ENCODE results near the gene PTPRE.

The PTPRE gene

DNA sequence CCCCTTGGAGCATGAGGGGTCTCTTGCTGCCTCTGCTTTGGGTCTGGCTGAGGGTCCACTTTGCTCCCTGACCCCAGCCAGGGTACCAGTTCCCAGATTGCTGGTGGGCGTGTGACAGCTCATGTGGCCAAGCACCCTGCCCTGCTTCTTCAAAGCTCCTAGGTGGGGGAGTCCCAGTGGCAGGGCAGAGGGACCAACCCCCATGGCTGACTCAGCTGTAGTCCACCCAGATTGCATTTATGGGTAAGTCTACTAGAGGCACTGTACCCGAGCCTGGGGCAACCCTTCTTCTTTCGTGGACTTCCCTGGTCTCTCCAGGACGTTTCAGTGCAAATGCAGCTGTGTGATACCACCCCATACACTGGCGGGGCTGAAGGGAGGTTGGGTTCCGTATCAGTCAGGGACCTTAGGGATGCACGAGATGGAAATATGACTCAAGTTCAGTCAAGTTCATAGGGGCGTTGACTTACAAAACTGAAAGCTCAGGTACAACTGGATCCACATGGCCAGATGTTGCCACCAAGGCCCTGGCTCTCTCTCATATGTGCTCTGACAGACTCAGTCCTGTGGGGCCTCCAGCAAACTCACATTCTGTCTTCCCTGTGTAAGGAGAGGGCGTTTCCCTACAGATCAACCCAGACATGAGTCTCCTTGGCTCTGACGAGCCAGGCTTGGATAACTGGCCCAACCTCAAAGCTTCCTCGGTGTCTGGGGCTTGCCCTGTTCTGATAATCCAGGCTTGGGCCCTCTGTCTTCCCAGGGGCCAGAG is 13.6 kb downstream of the PTPRE start:
- Histone ChIP-seq H3K9ac (ENCODE audit: low read length) (no peak overlapping the region), H3K36me3 (ENCODE audit: control insufficient read depth, insufficient read depth, low read length, severe bottlenecking) (no peaks in the 10 kb centered on the region), H3K4me1 (ENCODE audit: control insufficient read depth, insufficient read depth, low read length) (peaks cover 5% of the 10 kb centered on the region), H3K9me3 (ENCODE audit: control insufficient read depth, low read length) (no peaks in the 10 kb centered on the region), H3K4me3 (ENCODE audit: low read length) (no peak overlapping the region), H3K27me3 (replicated peaks; ENCODE audit: control insufficient read depth, insufficient read depth, low read length) (no peaks in the 10 kb centered on the region)
- no peak for DNase-seq (ENCODE audit: low read depth)

DNA sequence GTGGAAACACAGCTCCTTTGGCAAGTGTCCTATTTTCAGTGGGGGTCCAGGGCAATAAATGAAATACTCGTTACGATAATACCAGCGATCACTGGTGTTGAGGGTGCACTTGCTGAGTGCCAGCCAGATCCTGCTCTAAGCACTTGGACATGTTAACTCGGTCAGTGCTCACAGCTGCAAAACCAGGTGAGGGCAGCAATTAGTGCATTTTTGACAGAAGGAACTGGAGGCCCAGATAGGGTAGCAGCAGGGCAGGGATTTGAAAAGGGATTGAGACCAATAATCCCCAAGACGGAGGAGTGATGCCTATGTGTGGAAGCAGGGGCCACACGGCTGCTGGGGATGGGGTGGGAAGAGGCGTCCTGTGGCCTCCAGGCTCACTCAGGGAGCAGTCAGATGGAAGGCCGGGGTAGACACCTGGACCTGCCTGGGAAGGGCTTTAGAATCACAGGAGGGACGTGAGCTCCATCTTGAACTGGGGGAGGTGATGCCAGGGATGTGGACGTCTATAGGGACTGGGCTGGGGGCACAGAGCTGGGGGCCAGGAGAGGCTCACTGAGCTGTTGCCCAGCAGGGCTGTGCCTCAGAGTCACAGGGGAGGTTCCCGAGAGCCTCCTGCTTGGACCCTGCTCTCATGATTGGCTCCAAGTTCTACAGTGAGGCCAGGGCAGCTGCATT is 14.3 kb downstream of the PTPRE start:
- peaks cover 5% of the 10 kb centered on the region for H3K4me1 ChIP-seq (ENCODE audit: control insufficient read depth, insufficient read depth, low read length)
- no peaks in the 10 kb centered on the region for H3K9me3 ChIP-seq (ENCODE audit: control insufficient read depth, low read length)
- no peaks in the 10 kb centered on the region for H3K36me3 ChIP-seq (ENCODE audit: control insufficient read depth, insufficient read depth, low read length, severe bottlenecking)
- no peak overlapping the region for H3K4me3 ChIP-seq (ENCODE audit: low read length)
- H3K27me3 ChIP-seq (replicated peaks; ENCODE audit: control insufficient read depth, insufficient read depth, low read length): no peaks in the 10 kb centered on the region
- no peak overlapping the region for H3K9ac ChIP-seq (ENCODE audit: low read length)
- DNase-seq (ENCODE audit: low read depth): no peak

DNA sequence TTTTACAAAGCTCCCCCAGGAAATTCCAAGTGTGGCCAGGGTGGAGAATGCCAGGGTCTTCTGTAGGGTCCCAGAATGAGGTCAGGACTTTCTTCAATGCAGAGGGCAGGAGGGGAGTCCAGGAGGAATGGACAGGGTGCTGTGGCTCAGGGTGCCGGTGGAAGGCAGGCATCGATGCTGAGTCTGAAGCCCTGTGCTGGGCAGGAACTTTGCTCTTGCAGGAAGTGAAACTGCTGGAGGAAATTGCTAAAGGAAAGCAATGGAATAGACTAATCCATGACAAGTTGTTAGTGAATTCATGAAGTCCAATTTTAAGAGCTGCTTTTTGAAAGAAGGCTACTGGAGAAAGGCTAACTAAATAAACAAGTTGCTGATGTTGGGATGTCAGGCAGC is 14.8 kb downstream of the PTPRE start:
- no peak for DNase-seq (ENCODE audit: low read depth)
- Histone ChIP-seq H3K4me3 (ENCODE audit: low read length) (no peak overlapping the region), H3K27me3 (replicated peaks; ENCODE audit: control insufficient read depth, insufficient read depth, low read length) (no peaks in the 10 kb centered on the region), H3K9me3 (ENCODE audit: control insufficient read depth, low read length) (no peaks in the 10 kb centered on the region), H3K4me1 (ENCODE audit: control insufficient read depth, insufficient read depth, low read length) (peaks cover 5% of the 10 kb centered on the region), H3K9ac (ENCODE audit: low read length) (no peak overlapping the region), H3K36me3 (ENCODE audit: control insufficient read depth, insufficient read depth, low read length, severe bottlenecking) (no peaks in the 10 kb centered on the region)

DNA sequence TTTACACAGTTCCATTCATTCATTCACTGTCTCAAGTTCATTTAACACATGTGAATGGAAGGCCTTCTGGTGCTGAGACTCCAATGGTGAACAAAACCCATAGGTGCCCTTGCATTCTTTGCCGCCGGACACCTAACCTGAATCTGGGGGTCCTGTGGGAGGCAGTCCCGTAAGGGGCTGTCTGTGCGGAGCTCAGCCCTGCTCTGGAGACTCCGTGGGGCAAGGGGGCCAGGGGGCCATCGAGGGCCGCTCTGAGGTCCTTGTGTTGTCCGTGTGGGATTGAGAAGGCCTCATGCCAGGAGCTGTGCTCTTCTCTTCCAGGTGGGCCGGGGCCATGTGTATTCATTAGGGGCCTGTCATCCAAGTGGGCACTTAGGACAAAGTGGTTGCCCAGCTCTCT is 15.3 kb downstream of the PTPRE start:
- Histone ChIP-seq H3K9me3 (ENCODE audit: control insufficient read depth, low read length) (no peaks in the 10 kb centered on the region), H3K36me3 (ENCODE audit: control insufficient read depth, insufficient read depth, low read length, severe bottlenecking) (no peaks in the 10 kb centered on the region), H3K4me3 (ENCODE audit: low read length) (no peak overlapping the region), H3K4me1 (ENCODE audit: control insufficient read depth, insufficient read depth, low read length) (peaks cover 5% of the 10 kb centered on the region), H3K27me3 (replicated peaks; ENCODE audit: control insufficient read depth, insufficient read depth, low read length) (no peaks in the 10 kb centered on the region), H3K9ac (ENCODE audit: low read length) (no peak overlapping the region)
- no peak for DNase-seq (ENCODE audit: low read depth)

DNA sequence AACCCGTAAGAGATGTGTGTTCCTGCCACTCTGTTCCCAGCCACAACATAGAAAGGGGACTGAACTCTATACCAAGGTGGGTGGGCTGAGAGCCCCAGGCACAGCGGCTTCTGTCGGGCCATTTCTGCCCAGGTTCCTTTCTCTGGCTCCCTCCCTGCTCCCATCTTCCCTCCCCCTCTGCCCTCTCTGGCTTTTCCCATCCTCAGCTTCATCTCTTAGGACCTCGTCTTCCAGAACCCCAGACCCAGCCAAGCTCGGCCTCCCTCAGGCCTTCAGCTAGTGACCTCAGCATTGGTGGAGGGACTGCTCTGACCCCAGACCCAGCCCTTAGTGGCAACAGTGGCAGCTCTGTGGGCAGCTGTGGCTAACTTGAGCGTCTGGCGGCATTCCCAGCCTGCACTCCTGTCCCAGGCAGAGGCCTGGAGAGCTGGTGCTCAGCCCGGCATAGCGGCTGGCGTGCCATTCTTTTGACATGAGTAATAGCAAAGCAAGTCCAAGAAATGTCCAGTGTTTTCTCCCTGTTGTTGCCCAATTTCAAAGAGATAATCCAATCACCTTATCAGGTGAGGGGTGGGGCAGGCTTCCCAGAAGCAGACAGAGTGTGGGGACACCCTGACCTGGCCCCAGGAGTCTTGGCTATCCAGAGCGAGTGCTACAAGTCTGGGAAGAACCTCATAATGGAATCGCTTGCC is 15.9 kb downstream of the PTPRE start:
- H3K4me1 ChIP-seq (ENCODE audit: control insufficient read depth, insufficient read depth, low read length): peaks cover 9% of the 10 kb centered on the region
- no peaks in the 10 kb centered on the region for H3K27me3 ChIP-seq (replicated peaks; ENCODE audit: control insufficient read depth, insufficient read depth, low read length)
- no peaks in the 10 kb centered on the region for H3K36me3 ChIP-seq (ENCODE audit: control insufficient read depth, insufficient read depth, low read length, severe bottlenecking)
- H3K9me3 ChIP-seq (ENCODE audit: control insufficient read depth, low read length): no peaks in the 10 kb centered on the region
- H3K9ac ChIP-seq (ENCODE audit: low read length): no peak overlapping the region
- no peak for DNase-seq (ENCODE audit: low read depth)
- no peak overlapping the region for H3K4me3 ChIP-seq (ENCODE audit: low read length)

DNA sequence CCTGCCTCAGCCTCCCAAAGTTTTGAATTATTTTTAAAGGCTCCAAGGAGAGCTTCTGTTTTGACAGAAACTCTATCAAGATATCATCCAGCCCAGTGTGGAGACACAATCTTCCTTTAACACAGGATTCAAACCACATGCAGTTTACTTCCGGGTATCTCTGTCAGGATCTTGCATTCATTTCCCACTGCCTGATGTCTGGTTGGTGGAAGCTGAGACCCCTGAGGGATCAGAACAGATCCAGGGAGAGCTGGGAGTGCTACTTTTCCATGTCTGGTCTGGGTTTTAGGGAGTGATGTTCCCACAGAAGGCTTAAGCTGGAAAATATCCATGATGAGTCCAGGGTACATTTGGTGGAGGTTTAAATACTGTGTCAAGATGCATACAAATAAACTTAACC is 16.7 kb downstream of the PTPRE start:
- Histone ChIP-seq H3K9ac (ENCODE audit: low read length) (no peak overlapping the region), H3K9me3 (ENCODE audit: control insufficient read depth, low read length) (no peaks in the 10 kb centered on the region), H3K4me1 (ENCODE audit: control insufficient read depth, insufficient read depth, low read length) (peaks cover 15% of the 10 kb centered on the region), H3K36me3 (ENCODE audit: control insufficient read depth, insufficient read depth, low read length, severe bottlenecking) (no peaks in the 10 kb centered on the region), H3K27me3 (replicated peaks; ENCODE audit: control insufficient read depth, insufficient read depth, low read length) (no peaks in the 10 kb centered on the region), H3K4me3 (ENCODE audit: low read length) (no peak overlapping the region)
- DNase-seq (ENCODE audit: low read depth): no peak

DNA sequence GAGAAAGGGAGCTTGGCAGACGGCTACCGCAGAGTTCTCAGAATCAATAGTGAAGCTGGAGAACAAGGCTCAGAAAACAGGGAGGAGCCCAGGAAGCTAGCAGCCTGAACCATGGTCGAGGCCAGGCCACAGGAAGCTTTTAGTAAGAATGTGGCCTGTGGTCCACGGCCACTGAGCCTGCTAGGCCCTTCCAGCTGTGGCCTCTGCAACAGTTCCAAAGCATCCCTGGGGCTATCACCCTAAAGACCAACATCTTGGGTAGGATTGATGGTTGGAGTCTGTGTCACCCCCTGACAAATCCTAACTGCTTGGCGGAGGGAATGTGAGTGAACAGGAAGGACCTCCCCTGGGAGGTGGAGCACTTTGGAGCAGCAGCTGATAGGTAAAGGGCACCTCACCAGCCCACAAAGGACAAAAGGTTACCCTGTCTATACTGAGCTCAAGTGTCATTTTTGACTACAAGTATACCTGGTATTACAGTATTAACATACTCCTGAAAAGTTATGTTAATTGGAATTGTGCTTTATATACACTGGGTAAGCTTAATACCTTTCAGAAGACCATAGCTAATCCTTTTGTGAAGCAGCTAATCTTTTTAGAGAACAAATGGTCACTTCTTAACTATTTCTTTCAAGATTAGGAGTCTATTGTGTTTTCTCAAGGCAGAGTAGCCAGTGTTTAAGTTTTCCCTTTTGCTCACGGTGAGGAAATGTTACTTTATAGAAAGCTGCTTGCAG is 18.7 kb downstream of the PTPRE start:
- no peaks in the 10 kb centered on the region for H3K36me3 ChIP-seq (ENCODE audit: control insufficient read depth, insufficient read depth, low read length, severe bottlenecking)
- no peak overlapping the region for H3K4me3 ChIP-seq (ENCODE audit: low read length)
- H3K9ac ChIP-seq (ENCODE audit: low read length): no peak overlapping the region
- no peaks in the 10 kb centered on the region for H3K9me3 ChIP-seq (ENCODE audit: control insufficient read depth, low read length)
- no peaks in the 10 kb centered on the region for H3K27me3 ChIP-seq (replicated peaks; ENCODE audit: control insufficient read depth, insufficient read depth, low read length)
- no peak for DNase-seq (ENCODE audit: low read depth)
- H3K4me1 ChIP-seq (ENCODE audit: control insufficient read depth, insufficient read depth, low read length): peaks cover 10% of the 10 kb centered on the region

DNA sequence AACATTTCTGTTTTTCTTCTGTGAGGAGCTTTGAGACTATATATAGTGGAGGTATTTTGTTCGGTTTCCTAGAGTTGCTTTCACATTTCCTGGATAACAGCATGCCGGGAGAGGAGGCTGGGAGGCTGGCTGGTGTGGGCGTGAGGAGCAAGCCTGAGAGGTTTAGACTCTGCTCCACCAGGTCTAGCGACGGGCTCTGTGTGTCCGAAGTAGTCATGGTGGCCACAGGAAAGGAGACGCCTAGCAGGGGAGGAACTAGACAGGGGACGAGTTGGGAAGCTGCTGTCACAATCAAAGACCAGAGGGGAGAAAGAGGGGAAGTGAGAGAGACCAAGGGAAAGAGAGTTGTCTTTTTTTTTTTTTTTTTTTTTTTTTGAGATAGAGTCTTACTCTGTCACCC is 19.6 kb downstream of the PTPRE start:
- H3K9ac ChIP-seq (ENCODE audit: low read length): no peak overlapping the region
- H3K36me3 ChIP-seq (ENCODE audit: control insufficient read depth, insufficient read depth, low read length, severe bottlenecking): no peaks in the 10 kb centered on the region
- H3K9me3 ChIP-seq (ENCODE audit: control insufficient read depth, low read length): no peaks in the 10 kb centered on the region
- peaks cover 10% of the 10 kb centered on the region for H3K4me1 ChIP-seq (ENCODE audit: control insufficient read depth, insufficient read depth, low read length)
- no peak for DNase-seq (ENCODE audit: low read depth)
- no peak overlapping the region for H3K4me3 ChIP-seq (ENCODE audit: low read length)
- H3K27me3 ChIP-seq (replicated peaks; ENCODE audit: control insufficient read depth, insufficient read depth, low read length): no peaks in the 10 kb centered on the region

DNA sequence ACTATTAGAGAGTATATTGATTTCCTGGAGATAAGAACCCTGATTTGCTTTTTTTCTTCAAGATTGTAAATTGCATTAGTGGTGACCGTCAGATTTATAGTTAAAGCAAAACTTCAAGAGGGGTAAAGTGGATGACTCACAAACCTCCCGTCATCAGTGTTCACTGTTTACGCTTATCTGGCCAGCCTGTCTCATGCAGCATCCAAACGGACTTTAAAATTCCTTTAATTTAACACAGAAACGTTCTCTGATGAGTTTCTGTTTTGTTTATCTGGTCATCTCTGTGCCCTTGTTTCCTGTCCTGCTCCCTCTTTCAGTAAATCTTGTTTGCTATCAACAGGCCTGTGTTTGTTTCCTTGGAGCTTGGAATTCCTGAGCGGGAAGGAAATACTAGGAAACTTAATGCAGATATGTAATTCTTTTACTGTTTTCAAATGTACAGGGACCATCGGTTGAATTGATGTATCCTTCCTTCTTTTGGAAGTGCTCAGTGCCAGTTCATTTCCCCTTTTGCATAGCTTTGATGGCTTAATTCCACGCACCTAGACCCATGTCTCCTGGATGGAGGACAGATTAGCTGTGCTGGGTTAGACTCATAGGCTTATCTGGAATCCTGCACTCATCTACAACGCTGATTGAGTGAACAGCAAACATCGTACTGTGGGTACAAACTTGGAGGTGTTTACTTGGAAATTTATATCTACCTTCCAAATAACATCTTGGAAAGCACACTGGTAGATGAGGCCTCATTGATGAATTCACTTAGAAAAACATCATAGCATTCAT is 21.3 kb downstream of the PTPRE start:
- H3K9ac ChIP-seq (ENCODE audit: low read length): no peak overlapping the region
- H3K9me3 ChIP-seq (ENCODE audit: control insufficient read depth, low read length): no peaks in the 10 kb centered on the region
- H3K4me3 ChIP-seq (ENCODE audit: low read length): peak overlapping the region; percentile 12
- peaks cover 10% of the 10 kb centered on the region for H3K4me1 ChIP-seq (ENCODE audit: control insufficient read depth, insufficient read depth, low read length)
- no peak for DNase-seq (ENCODE audit: low read depth)
- H3K27me3 ChIP-seq (replicated peaks; ENCODE audit: control insufficient read depth, insufficient read depth, low read length): no peaks in the 10 kb centered on the region
- H3K36me3 ChIP-seq (ENCODE audit: control insufficient read depth, insufficient read depth, low read length, severe bottlenecking): no peaks in the 10 kb centered on the region

DNA sequence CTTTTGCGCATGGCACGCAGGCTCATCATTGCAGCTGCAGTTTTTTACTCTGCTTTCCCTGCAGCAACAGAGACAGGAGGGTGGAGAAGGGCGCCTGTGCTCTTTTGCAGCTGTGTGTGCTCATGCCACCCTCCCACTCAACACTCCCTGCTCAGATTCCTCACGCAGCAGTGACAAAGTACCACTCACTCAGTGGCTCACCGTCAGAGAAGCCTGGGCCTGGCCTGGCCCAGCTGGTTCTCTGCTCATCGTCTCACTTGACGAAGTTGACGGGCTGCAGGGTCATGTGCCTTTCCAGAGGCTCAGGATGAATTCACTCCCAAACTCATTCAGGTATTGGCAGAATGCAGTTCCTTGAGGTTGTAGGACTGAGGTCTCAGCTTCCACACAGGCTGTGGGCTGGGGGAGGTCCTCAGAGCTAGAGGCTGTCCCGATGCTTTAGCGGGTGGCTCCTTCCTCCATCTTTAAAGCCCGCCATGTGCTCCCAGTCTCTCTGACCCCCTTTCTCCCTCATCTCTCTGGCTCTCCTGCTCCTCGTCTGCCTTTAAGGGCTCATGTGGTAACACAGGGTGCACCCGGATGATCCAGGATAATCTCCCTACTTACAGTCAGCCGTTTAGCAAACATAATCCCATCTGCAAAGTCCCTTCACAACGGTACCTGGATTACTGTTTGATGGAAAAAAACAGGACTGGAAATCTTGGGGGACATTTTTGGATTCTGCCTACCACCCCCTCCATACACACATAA is 25.8 kb downstream of the PTPRE start:
- DNase-seq (ENCODE audit: low read depth): no peak
- Histone ChIP-seq H3K27me3 (replicated peaks; ENCODE audit: control insufficient read depth, insufficient read depth, low read length) (no peaks in the 10 kb centered on the region), H3K9me3 (ENCODE audit: control insufficient read depth, low read length) (no peaks in the 10 kb centered on the region), H3K36me3 (ENCODE audit: control insufficient read depth, insufficient read depth, low read length, severe bottlenecking) (no peaks in the 10 kb centered on the region), H3K9ac (ENCODE audit: low read length) (no peak overlapping the region), H3K4me3 (ENCODE audit: low read length) (no peak overlapping the region), H3K4me1 (ENCODE audit: control insufficient read depth, insufficient read depth, low read length) (peaks cover 8% of the 10 kb centered on the region)
